GM12875 (cell line): Measurements from ENCODE around the gene MRPS5.

Experiments used
- H3K4me3 ChIP-seq: one replicate; pipeline ENCODE4 v1.5.1; 2011; ENCODE audit warnings: low read depth, low read length, control low read depth
- CTCF ChIP-seq: IDR thresholded peaks from 2 replicates; pipeline ENCODE4 v1.5.1; 2011; ENCODE audit warnings: low read depth, mild to moderate bottlenecking, control low read depth, inconsistent platforms, low read length, moderate library complexity, borderline replicate concordance; ENCODE audit not compliant: insufficient read depth

The MRPS5 gene

GRCh38 chr2:95050385-95051300 lies 71.0 kb downstream of the MRPS5 start:
- H3K4me3 ChIP-seq = no peak overlapping the region
- TF ChIP-seq CTCF = no peak

GRCh38 chr2:95049961-95050360 lies 71.6 kb downstream of the MRPS5 start:
- no peak overlapping the region for H3K4me3 ChIP-seq
- TF ChIP-seq CTCF = no peak

GRCh38 chr2:95049683-95049955 lies 72.0 kb downstream of the MRPS5 start:
- no peak for TF ChIP-seq CTCF
- no peak overlapping the region for H3K4me3 ChIP-seq

GRCh38 chr2:95048825-95049682 lies 72.6 kb downstream of the MRPS5 start:
- TF ChIP-seq CTCF = no peak
- no peak overlapping the region for H3K4me3 ChIP-seq

GRCh38 chr2:95047629-95048510 lies 73.7 kb downstream of the MRPS5 start:
- no peak overlapping the region for H3K4me3 ChIP-seq
- no peak for TF ChIP-seq CTCF

- H3K4me3 ChIP-seq = no peak overlapping the region
- TF ChIP-seq CTCF = no peak
Observed at GRCh38 chr2:95046371-95047112, 75.1 kb downstream of the MRPS5 start.
